K562 (cell line): Measurements from ENCODE around the gene ITPRID2. TPM values are rescaled to one million over a fixed set of nuclear protein-coding genes. Genes with fewer than 3 reads are reported as not detected.

ENCODE experiments used
- ARID1B ChIP-seq: fragments of 450-650 bp; IDR thresholded peaks from 2 replicates; pipeline ENCODE4 v1.6.1; 2016; ENCODE audit warnings: antibody characterized with exemption, mild to moderate bottlenecking, inconsistent platforms
- CC2D1A ChIP-seq: fragments of 450-650 bp; IDR thresholded peaks from 2 replicates; pipeline ENCODE4 v1.6.1; 2017; ENCODE audit warnings: mild to moderate bottlenecking
- FOXM1 ChIP-seq, 2 experiments: fragments of 450-650 bp in 1 of 2; sonication (generic) in 1 of 2; formaldehyde crosslinking in 1 of 2; IDR thresholded peaks; 2 replicates each; pipeline versions ENCODE4 v1.6.1 to v1.9.0; 2017 to 2022; ENCODE audit warnings: low read depth in 2 of 2, mild to moderate bottlenecking in 2 of 2, missing genetic modification reagents in 1 of 2, moderate library complexity in 1 of 2
- HDAC1 ChIP-seq, 2 experiments: fragments of 450-650 bp; IDR thresholded peaks; 2 replicates each; pipeline ENCODE4 v1.6.1; 2016 to 2017; ENCODE audit warnings: inconsistent platforms in 1 of 2, mild to moderate bottlenecking in 1 of 2, moderate library complexity in 1 of 2
- ID3 ChIP-seq, 2 experiments: fragments of 250-450 bp in 1 of 2; fragments of 450-650 bp in 1 of 2; sonication (Bioruptor Pico) in 1 of 2; IDR thresholded peaks; 2 replicates each; pipeline versions ENCODE4 v1.6.1 to v1.8.0; 2016 to 2021; ENCODE audit warnings: mild to moderate bottlenecking in 2 of 2, moderate library complexity in 2 of 2, missing compliant biosample characterization in 1 of 2, missing genetic modification characterization in 1 of 2
- MEF2D ChIP-seq: conservative IDR thresholded peaks from 2 replicates; pipeline ENCODE4 v1.6.1; 2016; ENCODE audit warnings: low read depth, missing genetic modification characterization, missing compliant biosample characterization
- MLLT1 ChIP-seq, 2 experiments: fragments of 450-650 bp; IDR thresholded peaks; 2 replicates each; pipeline ENCODE4 v1.6.1; 2016
- PATZ1 ChIP-seq: fragments of 250-450 bp; sonication (Bioruptor Pico); IDR thresholded peaks from 2 replicates; pipeline ENCODE4 v1.5.0; 2020; ENCODE audit warnings: mild to moderate bottlenecking, borderline replicate concordance
- RAD21 ChIP-seq, 2 experiments: fragments of 250-450 bp in 1 of 2; fragments of 450-650 bp in 1 of 2; sonication (Bioruptor Pico) in 1 of 2; formaldehyde crosslinking in 1 of 2; IDR thresholded peaks in 1 of 2; conservative IDR thresholded peaks in 1 of 2; 2 replicates each; pipeline versions ENCODE4 v1.4.0 to v1.8.0; 2020 to 2022; ENCODE audit warnings: mild to moderate bottlenecking in 2 of 2, moderate library complexity in 1 of 2
- VEZF1 ChIP-seq: fragments of 200-800 bp; sonication (Bioruptor generic); IDR thresholded peaks from 2 replicates; pipeline ENCODE4 v1.6.1; 2017; ENCODE audit warnings: missing genetic modification characterization, missing compliant biosample characterization
- ZNF280B ChIP-seq: fragments of 250-450 bp; sonication (Bioruptor Pico); IDR thresholded peaks from 2 replicates; pipeline ENCODE4 v1.5.1; 2021; ENCODE audit warnings: mild to moderate bottlenecking
- polyA plus RNA-seq, 8 experiments: library from polyadenylated mRNA; depleted of rRNA in 4 of 8; stranded (reverse) in 5 of 8; unstranded in 3 of 8; fragments of >200 nt; fragmentation: Nextera tagmentation in 2 of 8; fragmentation: Illumina TruSeq in 1 of 8; extraction: Ambion mirVana in 2 of 8; extraction: Trizol in 1 of 8; gene quantifications; 2 replicates each; pipeline versions ENCODE4 v1.2.1 to v1.2.3, GENCODE V29; 2011 to 2014; ENCODE audit warnings: inconsistent platforms in 1 of 8, missing spikeins in 1 of 8
- total RNA-seq, 7 experiments: library from RNA; depleted of rRNA in 6 of 7; stranded (reverse); fragments of >200 nt in 6 of 7; fragmentation: Illumina TruSeq in 2 of 7; extraction: Trizol in 2 of 7; gene quantifications; 2 replicates each; pipeline versions ENCODE4 v1.2.1 to v1.2.3, GENCODE V29; 2011 to 2021; ENCODE audit warnings: low replicate concordance in 1 of 7

ITPRID2 gene
- total and polyA plus RNA-seq, 9 of the 15 experiments (the other 6 are each of a cell fraction or from before 2014, with no cell fraction given): 18.5 to 77.8 (median 52.0) TPM

GRCh38 chr2:181953881-181954537 is 62.5 kb downstream of the ITPRID2 start (continued):
- no peak for TF ChIP-seq PATZ1 (CRISPR knock-in tag)
- 0 out of 2 replicates have a peak, but pooled peaks have one; percentile 17 for TF ChIP-seq CC2D1A
- TF ChIP-seq HDAC1 (IDR thresholded peaks at IDR 0.05): 0 out of 4 replicates have a peak, but pooled peaks of 1 of the 2 experiments have one; percentile 31
- no peak for TF ChIP-seq ID3 (CRISPR knock-in tag; IDR thresholded peaks at IDR 0.05)
- TF ChIP-seq ID3 (tag; IDR thresholded peaks at IDR 0.05): no peak
- TF ChIP-seq ZNF280B (CRISPR knock-in tag): no peak
- peak; percentile 37 to 60 for TF ChIP-seq RAD21 (CRISPR knock-in tag; conservative IDR thresholded peaks at IDR 0.05 in 1 of 2, IDR thresholded peaks at IDR 0.05 in 1 of 2)
- TF ChIP-seq MEF2D: no peak
- peak; percentile 17; the same call in 1 of the 2 replicates for TF ChIP-seq FOXM1 (IDR thresholded peaks at IDR 0.05; ENCODE audit: low read depth)
- TF ChIP-seq FOXM1 (CRISPR knock-in tag; IDR thresholded peaks at IDR 0.05; ENCODE audit: low read depth): no peak
- peak; percentile 52; the same call in 1 of the 2 replicates for TF ChIP-seq VEZF1 (CRISPR knock-in tag)
- 0 out of 2 replicates have a peak, but pooled peaks have one; percentile 15 for TF ChIP-seq ARID1B
- TF ChIP-seq MLLT1 (IDR thresholded peaks at IDR 0.05): peak in 1 of 2 experiments; percentile 44; a peak in 1 of 4 replicates
